ENCODE results near the gene UNC5C. TPM values are rescaled to one million over a fixed set of nuclear protein-coding genes. Genes with fewer than 3 reads are reported as not detected.

Gene UNC5C
- total RNA-seq, 2 experiments from 2014 or later: not detected

GRCh38 chr4:95220205-95221175, 328.3 kb downstream of the UNC5C start:
- Histone ChIP-seq H3K36me3 (ENCODE audit: insufficient read depth, low read length) (no peaks in the 10 kb centered on the region), H3K27me3 (ENCODE audit: control insufficient read depth in 1 of 2, insufficient read depth in 2 of 2, low read length in 2 of 2) (no peaks in the 10 kb centered on the region), H3K4me3 (ENCODE audit: low read length) (no peak overlapping the region), H3K9me3 (ENCODE audit: control insufficient read depth in 1 of 2, insufficient read depth in 1 of 2, low read length in 2 of 2) (no peaks in the 10 kb centered on the region), H3K27ac (ENCODE audit: low read depth in 1 of 2, low read length in 2 of 2) (no peak overlapping the region), H3K4me1 (ENCODE audit: insufficient read depth, low read length) (no peaks in the 10 kb centered on the region)
- Mint-ChIP-seq H3K4me1 (ENCODE audit: low read depth) (no peaks in the 10 kb centered on the region), H3K27me3 (no peaks in the 10 kb centered on the region), H3K27ac (no peak overlapping the region), H3K36me3 (ENCODE audit: low read depth) (no peaks in the 10 kb centered on the region), H3K4me3 (no peak overlapping the region), H3K9me3 (no peaks in the 10 kb centered on the region)
- ChIA-PET CTCF (interaction anchor here (0.7 kb wide), 1 partner anchor 15 kb away, joined by 3 read pairs; no protein-coding TSS in a partner anchor), POLR2A (no interaction called here)
- intact Hi-C loops (cut with DNase I, micrococcal nuclease): no loop called here
- DNase-seq: no peak
- no peak for TF ChIP-seq CTCF (IDR thresholded peaks at IDR 0.05)
- no peak for ATAC-seq (ENCODE audit: poor library complexity)

GRCh38 chr4:95219109-95219508, 329.7 kb downstream of the UNC5C start:
- Histone ChIP-seq H3K4me3 (ENCODE audit: low read length) (no peak overlapping the region), H3K27ac (ENCODE audit: low read depth in 1 of 2, low read length in 2 of 2) (no peak overlapping the region), H3K4me1 (ENCODE audit: insufficient read depth, low read length) (no peaks in the 10 kb centered on the region), H3K9me3 (ENCODE audit: control insufficient read depth in 1 of 2, insufficient read depth in 1 of 2, low read length in 2 of 2) (no peaks in the 10 kb centered on the region), H3K27me3 (ENCODE audit: control insufficient read depth in 1 of 2, insufficient read depth in 2 of 2, low read length in 2 of 2) (no peaks in the 10 kb centered on the region), H3K36me3 (ENCODE audit: insufficient read depth, low read length) (no peaks in the 10 kb centered on the region)
- TF ChIP-seq CTCF (IDR thresholded peaks at IDR 0.05): no peak
- ATAC-seq (ENCODE audit: poor library complexity) (no peak), DNase-seq (no peak)
- CTCF ChIA-PET: no interaction called here
- Mint-ChIP-seq H3K4me3 (no peak overlapping the region), H3K4me1 (ENCODE audit: low read depth) (no peaks in the 10 kb centered on the region), H3K27ac (no peak overlapping the region), H3K36me3 (ENCODE audit: low read depth) (no peaks in the 10 kb centered on the region), H3K9me3 (no peaks in the 10 kb centered on the region), H3K27me3 (no peaks in the 10 kb centered on the region)
- POLR2A ChIA-PET: no interaction called here
- intact Hi-C loops (cut with DNase I, micrococcal nuclease): no loop called here

GRCh38 chr4:95217197-95217596, 331.6 kb downstream of the UNC5C start:
- Histone ChIP-seq H3K27ac (ENCODE audit: low read depth in 1 of 2, low read length in 2 of 2) (no peak overlapping the region), H3K27me3 (ENCODE audit: control insufficient read depth in 1 of 2, insufficient read depth in 2 of 2, low read length in 2 of 2) (no peaks in the 10 kb centered on the region), H3K36me3 (ENCODE audit: insufficient read depth, low read length) (no peaks in the 10 kb centered on the region), H3K9me3 (ENCODE audit: control insufficient read depth in 1 of 2, insufficient read depth in 1 of 2, low read length in 2 of 2) (no peaks in the 10 kb centered on the region), H3K4me3 (ENCODE audit: low read length) (no peak overlapping the region), H3K4me1 (ENCODE audit: insufficient read depth, low read length) (no peaks in the 10 kb centered on the region)
- intact Hi-C loops (cut with DNase I, micrococcal nuclease): no loop called here
- Mint-ChIP-seq H3K9me3 (no peaks in the 10 kb centered on the region), H3K36me3 (ENCODE audit: low read depth) (no peaks in the 10 kb centered on the region), H3K4me3 (no peak overlapping the region), H3K27ac (no peak overlapping the region), H3K4me1 (ENCODE audit: low read depth) (no peaks in the 10 kb centered on the region), H3K27me3 (no peaks in the 10 kb centered on the region)
- ChIA-PET POLR2A (no interaction called here), CTCF (no interaction called here)
- no peak for TF ChIP-seq CTCF (IDR thresholded peaks at IDR 0.05)
- no peak for DNase-seq
- ATAC-seq (ENCODE audit: poor library complexity): no peak
